ENCODE measurements around the gene EXOSC10. TPM values are rescaled to one million over a fixed set of nuclear protein-coding genes. Genes with fewer than 3 reads are reported as not detected.

Gene EXOSC10
- total and polyA plus RNA-seq, 2 of the 13 experiments (the other 11 are each of a cell fraction or from before 2014, with no cell fraction given), result 48.4 to 67.6 TPM

- TF ChIP-seq, protein P1, sequence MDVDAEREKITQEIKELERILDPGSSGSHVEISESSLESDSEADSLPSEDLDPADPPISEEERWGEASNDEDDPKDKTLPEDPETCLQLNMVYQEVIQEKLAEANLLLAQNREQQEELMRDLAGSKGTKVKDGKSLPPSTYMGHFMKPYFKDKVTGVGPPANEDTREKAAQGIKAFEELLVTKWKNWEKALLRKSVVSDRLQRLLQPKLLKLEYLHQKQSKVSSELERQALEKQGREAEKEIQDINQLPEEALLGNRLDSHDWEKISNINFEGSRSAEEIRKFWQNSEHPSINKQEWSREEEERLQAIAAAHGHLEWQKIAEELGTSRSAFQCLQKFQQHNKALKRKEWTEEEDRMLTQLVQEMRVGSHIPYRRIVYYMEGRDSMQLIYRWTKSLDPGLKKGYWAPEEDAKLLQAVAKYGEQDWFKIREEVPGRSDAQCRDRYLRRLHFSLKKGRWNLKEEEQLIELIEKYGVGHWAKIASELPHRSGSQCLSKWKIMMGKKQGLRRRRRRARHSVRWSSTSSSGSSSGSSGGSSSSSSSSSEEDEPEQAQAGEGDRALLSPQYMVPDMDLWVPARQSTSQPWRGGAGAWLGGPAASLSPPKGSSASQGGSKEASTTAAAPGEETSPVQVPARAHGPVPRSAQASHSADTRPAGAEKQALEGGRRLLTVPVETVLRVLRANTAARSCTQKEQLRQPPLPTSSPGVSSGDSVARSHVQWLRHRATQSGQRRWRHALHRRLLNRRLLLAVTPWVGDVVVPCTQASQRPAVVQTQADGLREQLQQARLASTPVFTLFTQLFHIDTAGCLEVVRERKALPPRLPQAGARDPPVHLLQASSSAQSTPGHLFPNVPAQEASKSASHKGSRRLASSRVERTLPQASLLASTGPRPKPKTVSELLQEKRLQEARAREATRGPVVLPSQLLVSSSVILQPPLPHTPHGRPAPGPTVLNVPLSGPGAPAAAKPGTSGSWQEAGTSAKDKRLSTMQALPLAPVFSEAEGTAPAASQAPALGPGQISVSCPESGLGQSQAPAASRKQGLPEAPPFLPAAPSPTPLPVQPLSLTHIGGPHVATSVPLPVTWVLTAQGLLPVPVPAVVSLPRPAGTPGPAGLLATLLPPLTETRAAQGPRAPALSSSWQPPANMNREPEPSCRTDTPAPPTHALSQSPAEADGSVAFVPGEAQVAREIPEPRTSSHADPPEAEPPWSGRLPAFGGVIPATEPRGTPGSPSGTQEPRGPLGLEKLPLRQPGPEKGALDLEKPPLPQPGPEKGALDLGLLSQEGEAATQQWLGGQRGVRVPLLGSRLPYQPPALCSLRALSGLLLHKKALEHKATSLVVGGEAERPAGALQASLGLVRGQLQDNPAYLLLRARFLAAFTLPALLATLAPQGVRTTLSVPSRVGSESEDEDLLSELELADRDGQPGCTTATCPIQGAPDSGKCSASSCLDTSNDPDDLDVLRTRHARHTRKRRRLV (CRISPR knock-in tag; IDR thresholded peaks at IDR 0.05), result no peak
- no peak for TF ChIP-seq ZSCAN12 (CRISPR knock-in tag; IDR thresholded peaks at IDR 0.05)
- TF ChIP-seq ZNF468 (CRISPR knock-in tag; IDR thresholded peaks at IDR 0.05), result no peak
- no peak for TF ChIP-seq POLR2AphosphoS2 (IDR thresholded peaks at IDR 0.05; ENCODE audit: low read depth, low read length)
- no peak for TF ChIP-seq ATM (IDR thresholded peaks at IDR 0.05; ENCODE audit: borderline replicate concordance)
- TF ChIP-seq PCBP1 (IDR thresholded peaks at IDR 0.05; ENCODE audit: borderline replicate concordance, low read depth, low read length), result no peak
- peak; percentile 89 for TF ChIP-seq POLR2G (IDR thresholded peaks at IDR 0.05; ENCODE audit: low read depth, low read length)
- TF ChIP-seq, protein P2, sequence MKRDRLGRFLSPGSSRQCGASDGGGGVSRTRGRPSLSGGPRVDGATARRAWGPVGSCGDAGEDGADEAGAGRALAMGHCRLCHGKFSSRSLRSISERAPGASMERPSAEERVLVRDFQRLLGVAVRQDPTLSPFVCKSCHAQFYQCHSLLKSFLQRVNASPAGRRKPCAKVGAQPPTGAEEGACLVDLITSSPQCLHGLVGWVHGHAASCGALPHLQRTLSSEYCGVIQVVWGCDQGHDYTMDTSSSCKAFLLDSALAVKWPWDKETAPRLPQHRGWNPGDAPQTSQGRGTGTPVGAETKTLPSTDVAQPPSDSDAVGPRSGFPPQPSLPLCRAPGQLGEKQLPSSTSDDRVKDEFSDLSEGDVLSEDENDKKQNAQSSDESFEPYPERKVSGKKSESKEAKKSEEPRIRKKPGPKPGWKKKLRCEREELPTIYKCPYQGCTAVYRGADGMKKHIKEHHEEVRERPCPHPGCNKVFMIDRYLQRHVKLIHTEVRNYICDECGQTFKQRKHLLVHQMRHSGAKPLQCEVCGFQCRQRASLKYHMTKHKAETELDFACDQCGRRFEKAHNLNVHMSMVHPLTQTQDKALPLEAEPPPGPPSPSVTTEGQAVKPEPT (CRISPR knock-in tag; IDR thresholded peaks at IDR 0.05; ENCODE audit: low read depth), result no peak
- TF ChIP-seq, protein P3, sequence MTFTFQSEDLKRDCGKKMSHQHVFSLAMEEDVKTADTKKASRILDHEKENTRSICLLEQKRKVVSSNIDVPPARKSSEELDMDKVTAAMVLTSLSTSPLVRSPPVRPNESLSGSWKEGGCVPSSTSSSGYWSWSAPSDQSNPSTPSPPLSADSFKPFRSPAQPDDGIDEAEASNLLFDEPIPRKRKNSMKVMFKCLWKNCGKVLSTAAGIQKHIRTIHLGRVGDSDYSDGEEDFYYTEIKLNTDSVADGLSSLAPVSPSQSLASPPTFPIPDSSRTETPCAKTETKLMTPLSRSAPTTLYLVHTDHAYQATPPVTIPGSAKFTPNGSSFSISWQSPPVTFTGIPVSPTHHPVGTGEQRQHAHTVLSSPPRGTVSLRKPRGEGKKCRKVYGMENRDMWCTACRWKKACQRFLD (CRISPR knock-in tag; IDR thresholded peaks at IDR 0.05; ENCODE audit: borderline replicate concordance), result no peak; the same call in 1 of the 2 replicates
- TF ChIP-seq NFIC (IDR thresholded peaks at IDR 0.05; ENCODE audit: low read length), result no peak
- TF ChIP-seq ZNF234 (CRISPR knock-in tag; conservative IDR thresholded peaks at IDR 0.05), result no peak
- TF ChIP-seq IKZF1 (IDR thresholded peaks at IDR 0.05), result no peak
- TF ChIP-seq ZNF180 (CRISPR knock-in tag; IDR thresholded peaks at IDR 0.05; ENCODE audit: borderline replicate concordance, low read depth), result no peak
- TF ChIP-seq YEATS4 (CRISPR knock-in tag; IDR thresholded peaks at IDR 0.05; ENCODE audit: borderline replicate concordance), result peak; percentile 74
- 0 out of 2 replicates have a peak, but pooled peaks have one; percentile 25 for TF ChIP-seq POGK (CRISPR knock-in tag; conservative IDR thresholded peaks at IDR 0.05)
- no peak for TF ChIP-seq JDP2 (CRISPR knock-in tag; IDR thresholded peaks at IDR 0.05; ENCODE audit: borderline replicate concordance)
- TF ChIP-seq ZBTB42 (CRISPR knock-in tag; IDR thresholded peaks at IDR 0.05), result no peak
- no peak for TF ChIP-seq THYN1 (CRISPR knock-in tag; IDR thresholded peaks at IDR 0.05; ENCODE audit: borderline replicate concordance, low read depth)
Measured at GRCh38 chr1:11046625-11047365, 52.9 kb downstream of the EXOSC10 start, which contains the start of gene MASP2 (continued).

Data from HepG2 (cell line).